ENCODE results near the gene SEMA7A.

DNA sequence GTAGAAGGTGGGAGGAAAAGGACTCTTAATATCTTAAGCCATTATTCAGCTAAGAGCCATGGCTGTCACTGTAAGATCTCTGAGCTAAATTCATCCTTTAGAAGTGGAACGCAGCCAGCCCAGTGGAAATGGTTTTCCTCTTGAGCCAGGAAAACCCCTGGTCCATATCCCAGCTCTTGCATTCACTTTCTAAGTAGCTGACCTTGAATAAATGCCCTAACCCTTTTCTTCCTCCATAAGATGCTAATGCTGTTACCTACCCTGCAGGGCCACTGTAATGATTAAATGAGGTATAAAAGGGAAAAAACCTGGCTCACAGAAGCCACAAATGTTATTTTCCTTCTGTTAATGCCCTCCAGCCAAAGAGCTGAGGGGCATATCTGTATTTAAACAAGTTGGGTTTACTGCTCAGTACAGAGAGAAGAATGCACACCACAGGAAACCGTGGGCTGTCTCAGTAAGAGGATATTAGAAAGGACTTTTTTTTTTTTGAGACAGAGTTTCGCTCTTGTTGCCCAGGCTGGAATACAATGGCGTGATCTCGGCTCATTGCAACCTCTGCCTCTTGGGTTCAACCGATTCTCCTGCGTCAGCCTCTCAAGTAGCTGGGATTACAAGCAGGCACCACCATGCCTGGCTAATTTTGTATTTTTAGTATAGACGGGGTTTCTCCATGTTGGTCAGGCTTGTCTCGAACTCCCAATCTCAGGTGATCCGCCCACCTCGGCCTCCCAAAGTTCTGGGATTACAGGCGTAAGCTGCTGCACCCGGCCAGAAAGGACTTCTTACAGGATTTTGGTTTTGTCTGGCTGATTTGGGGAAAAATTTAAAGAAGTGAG, 20.4 kb upstream of the SEMA7A start:
- TF ChIP-seq, protein P1, sequence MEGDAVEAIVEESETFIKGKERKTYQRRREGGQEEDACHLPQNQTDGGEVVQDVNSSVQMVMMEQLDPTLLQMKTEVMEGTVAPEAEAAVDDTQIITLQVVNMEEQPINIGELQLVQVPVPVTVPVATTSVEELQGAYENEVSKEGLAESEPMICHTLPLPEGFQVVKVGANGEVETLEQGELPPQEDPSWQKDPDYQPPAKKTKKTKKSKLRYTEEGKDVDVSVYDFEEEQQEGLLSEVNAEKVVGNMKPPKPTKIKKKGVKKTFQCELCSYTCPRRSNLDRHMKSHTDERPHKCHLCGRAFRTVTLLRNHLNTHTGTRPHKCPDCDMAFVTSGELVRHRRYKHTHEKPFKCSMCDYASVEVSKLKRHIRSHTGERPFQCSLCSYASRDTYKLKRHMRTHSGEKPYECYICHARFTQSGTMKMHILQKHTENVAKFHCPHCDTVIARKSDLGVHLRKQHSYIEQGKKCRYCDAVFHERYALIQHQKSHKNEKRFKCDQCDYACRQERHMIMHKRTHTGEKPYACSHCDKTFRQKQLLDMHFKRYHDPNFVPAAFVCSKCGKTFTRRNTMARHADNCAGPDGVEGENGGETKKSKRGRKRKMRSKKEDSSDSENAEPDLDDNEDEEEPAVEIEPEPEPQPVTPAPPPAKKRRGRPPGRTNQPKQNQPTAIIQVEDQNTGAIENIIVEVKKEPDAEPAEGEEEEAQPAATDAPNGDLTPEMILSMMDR (conservative IDR thresholded peaks at IDR 0.05; ENCODE audit: low read depth, low read length): no peak
- no peak for TF ChIP-seq EZH2 (IDR thresholded peaks at IDR 0.05; ENCODE audit: borderline replicate concordance, low read depth, low read length, poor library complexity, severe bottlenecking)

Measured in A673 (cell line).